ENCODE data around the gene SETSIP.

- no peak for TF ChIP-seq EZH2 (IDR thresholded peaks at IDR 0.05; ENCODE audit: insufficient read depth, low read length)
- TF ChIP-seq, protein P1, sequence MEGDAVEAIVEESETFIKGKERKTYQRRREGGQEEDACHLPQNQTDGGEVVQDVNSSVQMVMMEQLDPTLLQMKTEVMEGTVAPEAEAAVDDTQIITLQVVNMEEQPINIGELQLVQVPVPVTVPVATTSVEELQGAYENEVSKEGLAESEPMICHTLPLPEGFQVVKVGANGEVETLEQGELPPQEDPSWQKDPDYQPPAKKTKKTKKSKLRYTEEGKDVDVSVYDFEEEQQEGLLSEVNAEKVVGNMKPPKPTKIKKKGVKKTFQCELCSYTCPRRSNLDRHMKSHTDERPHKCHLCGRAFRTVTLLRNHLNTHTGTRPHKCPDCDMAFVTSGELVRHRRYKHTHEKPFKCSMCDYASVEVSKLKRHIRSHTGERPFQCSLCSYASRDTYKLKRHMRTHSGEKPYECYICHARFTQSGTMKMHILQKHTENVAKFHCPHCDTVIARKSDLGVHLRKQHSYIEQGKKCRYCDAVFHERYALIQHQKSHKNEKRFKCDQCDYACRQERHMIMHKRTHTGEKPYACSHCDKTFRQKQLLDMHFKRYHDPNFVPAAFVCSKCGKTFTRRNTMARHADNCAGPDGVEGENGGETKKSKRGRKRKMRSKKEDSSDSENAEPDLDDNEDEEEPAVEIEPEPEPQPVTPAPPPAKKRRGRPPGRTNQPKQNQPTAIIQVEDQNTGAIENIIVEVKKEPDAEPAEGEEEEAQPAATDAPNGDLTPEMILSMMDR (IDR thresholded peaks at IDR 0.05; ENCODE audit: insufficient read depth, low read depth, low read length), result no peak
These were observed 43.7 kb downstream of the SETSIP start for GRCh38 chr1:92031281-92032110.
